HTR-8/SVneo (cell line): ENCODE measurements around the gene IGF2BP1.

Source experiments
- DNase-seq: peaks from one replicate; pipeline ENCODE4 v3.0.0; 2011; ENCODE audit warnings: low spot score, mixed read lengths; ENCODE audit not compliant: insufficient read length
- FAIRE-seq: peaks from 2 replicates; lab custom pipeline; 2011; peaks lifted over from hg19 to GRCh38; lab: Jason Lieb, UNC

Gene IGF2BP1

DNA sequence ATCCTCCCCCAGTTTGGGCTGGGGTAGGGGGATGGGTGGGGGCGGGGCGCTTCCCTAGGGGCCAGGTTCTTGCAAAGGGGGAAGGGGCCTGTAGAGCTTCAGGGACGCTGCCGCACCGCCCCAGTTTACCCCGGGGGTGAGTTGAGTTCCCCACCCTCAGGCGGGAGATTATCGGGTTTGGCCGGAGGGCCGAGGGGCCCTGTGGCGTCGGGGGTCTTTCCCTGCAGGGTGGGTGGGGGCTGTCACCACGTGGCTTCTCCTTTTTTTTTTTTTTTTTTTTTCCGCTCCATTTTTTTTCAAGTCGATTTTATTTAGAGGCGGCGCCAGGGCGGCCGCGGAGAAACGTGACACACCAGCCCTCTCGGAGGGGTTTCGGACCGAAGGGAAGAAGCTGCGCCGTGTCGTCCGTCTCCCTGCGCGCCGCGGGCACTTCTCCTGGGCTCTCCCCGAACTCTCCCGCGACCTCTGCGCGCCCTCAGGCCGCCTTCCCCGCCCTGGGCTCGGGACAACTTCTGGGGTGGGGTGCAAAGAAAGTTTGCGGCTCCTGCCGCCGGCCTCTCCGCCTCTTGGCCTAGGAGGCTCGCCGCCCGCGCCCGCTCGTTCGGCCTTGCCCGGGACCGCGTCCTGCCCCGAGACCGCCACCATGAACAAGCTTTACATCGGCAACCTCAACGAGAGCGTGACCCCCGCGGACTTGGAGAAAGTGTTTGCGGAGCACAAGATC is at the start of gene IGF2BP1:
TSS of gene IGF2BP1 (plus strand) at position 283 of the 724 bp plus-strand sequence. CDS start at position 644, 361 bp downstream.
- peak; percentile 86 for FAIRE-seq
- DNase-seq, result peak; percentile 78

DNA sequence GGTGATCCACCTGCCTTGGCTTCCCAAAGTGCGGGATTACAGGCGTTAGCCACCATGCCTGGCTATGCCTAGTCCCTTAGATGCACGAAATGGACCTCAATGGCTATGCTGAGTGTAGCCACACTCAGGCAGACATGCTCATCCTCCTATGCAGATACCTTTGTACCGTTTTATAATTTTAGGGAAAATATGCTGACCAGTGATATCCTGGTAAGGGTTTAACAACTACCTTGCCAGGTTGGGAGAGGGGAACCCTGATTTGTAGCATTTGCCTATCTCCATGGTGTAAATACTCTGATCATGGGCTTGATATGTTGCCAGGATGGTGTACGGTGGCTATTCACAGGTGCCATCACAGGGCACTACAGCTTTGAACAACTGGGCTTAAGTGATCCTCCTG is 45.6 kb upstream of the IGF2BP1 start:
- no peak for FAIRE-seq
- no peak for DNase-seq

DNA sequence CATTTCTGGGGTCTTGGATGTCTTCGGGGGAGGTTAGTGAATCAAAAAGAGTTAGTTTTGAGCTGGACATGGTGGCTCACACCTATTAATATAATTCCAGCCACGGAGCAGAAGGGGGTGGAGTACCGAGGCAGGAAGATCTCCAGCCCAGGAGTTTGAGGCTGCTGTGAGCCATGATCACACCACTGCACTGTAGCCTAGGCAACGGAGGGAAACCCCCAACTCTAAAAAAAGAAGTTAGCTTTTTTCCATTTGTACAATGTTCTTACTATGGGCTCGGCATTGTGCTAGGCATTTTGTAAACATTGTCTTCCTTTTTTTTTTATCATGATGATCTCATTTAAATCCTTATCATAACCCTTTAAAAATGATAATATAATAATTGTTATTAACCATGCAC is 44.3 kb upstream of the IGF2BP1 start:
- no peak for DNase-seq
- FAIRE-seq, result no peak

DNA sequence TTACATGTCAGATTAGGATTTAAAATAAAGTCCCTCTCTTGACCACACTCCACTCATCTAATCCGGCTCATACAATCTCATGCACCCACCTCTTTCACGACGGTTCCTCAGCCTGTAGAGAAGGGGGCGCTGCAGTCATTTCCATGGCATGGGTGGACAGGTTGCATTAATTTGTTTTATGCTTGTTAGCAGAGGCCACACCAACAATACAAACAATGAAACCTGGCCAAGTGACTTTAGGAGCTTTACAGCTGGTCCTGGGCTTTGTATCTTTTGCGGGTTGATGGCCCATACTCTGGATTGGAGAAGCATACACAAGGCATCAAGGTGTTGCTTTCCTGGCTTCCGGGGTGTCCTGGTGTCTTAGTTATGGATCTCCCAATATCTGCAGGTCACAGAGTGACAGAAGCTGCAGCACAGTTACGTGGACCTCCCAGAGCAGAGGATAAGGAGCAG is 42.9 kb upstream of the IGF2BP1 start:
- DNase-seq (peak; percentile 79), FAIRE-seq (peak; percentile 76)

DNA sequence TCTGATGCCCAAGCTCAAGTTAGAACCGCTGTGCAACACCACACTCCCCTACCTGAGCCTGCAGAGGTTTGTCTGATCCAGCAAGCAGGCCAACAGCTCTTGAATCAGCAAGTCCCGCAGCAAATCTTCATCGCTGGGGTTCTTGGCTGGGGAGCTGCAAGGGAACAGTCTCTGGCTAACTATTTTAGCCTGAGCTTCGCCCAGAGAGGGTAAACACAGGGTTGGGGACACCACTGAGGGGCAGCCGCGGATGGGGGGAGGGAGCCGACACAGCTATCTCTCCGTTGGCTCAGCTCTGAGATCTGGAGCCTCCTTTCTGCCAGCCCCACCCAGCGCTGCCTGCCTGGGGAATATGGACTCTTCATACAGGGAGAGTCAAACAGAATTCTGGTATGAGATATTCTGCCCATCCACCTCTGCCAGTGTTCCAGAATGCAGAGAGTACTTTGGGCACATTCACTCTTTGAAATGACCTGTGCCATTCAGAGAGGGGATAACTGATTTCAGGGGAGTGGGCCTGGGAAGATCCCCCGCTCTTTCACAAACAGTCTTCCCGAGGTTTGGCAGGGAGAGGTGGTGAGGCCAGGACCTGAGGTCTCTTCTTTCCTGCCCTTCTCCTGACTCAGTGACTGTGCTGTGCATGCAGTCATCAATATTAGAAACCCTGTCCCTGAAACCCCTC is 36.2 kb upstream of the IGF2BP1 start:
- DNase-seq, result no peak
- FAIRE-seq, result no peak

DNA sequence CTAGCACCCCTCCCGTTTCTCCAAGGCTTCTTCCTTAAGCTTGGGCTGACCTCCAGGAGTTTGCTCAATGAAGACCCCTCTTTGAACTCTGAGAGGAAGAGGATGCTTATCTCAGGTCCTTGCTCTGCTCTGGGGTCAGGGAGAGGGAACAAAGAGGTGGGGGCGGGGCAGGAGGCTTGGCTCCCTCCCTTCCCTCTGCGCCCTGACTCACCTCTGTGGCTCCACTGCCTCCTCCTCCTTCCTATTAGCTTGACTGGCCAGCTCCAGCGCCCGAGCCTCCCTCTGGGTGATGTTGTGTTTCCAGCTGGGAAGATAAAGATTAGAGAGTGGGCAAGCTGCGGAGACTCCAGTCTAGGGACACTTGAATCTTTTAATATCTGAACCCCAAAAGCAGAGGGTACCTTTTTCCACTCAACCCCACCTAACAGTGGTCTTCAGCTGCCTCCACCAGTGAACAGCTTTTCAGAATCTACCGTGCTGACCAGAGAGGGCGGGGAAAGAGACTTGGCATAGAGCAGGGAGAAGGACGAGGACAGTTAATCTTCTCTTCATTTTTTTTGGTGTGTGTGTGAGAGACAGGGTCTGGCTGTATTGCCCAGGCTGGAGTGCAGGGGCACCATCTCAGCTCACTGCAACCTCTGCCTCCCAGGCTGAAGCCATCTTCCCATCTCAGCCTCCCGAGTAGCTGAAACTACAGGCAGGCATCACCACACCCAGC is 35.5 kb upstream of the IGF2BP1 start:
- FAIRE-seq (peak; percentile 74), DNase-seq (peak; percentile 87)

DNA sequence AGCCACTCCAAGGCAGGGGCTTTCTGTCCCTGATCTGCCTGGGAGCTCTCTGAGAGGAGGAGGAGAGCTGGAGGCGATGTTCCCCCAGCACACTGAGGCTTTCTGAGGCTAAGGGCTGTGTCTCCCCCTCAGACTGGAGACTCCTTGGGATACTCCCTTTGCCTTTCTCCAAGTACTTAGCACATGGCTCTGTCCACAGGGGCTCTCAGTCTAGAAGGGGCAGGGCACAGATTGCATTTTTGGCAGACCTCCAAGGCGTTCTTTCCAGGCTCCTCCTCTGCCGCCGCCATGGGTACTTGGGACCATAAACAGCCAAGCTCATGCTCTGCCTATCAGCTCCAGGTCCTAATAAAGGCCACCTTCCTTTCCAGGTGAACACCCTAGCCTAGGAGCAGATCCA is 27.0 kb upstream of the IGF2BP1 start:
- FAIRE-seq (peak; percentile 72), DNase-seq (no peak)

DNA sequence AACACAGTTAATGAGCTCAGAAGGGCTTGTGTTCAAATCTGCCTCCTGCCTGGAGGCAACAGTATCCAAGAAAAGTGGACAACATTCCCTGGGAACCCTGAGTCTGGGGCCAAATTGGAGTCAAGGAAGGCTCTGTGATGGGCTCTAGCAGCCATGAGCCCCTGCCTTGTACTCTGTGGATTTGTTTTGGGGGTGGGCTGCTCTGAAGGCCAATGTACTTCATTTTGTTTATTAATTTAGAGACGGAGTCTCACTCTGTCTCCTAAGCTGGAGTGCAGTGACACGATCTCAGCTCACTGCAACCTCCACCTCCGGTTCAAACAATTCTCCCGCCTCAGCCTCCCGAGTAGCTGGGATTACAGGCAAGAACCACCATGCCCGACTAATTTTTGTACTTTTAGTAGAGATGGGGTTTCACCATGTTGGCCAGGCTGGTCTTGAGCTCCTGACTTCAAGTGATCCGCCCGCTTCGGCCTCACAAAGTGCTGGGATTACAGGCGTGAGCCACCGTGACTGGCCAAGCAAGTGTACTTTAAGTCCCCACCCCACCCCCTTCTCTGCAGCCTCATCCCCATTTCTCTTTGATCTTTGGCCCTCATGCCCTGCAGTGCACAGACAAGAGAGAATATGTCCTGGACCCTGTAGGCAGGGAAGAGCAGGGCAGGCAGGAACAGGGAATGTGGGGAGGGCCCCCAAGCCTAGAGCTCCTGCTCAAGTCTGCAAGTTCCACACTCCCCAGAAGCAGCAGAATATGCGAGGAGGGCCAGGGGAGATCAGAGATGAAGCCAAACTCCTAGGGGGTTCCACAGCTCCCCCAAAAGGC is 26.1 kb upstream of the IGF2BP1 start:
- FAIRE-seq (no peak), DNase-seq (no peak)

DNA sequence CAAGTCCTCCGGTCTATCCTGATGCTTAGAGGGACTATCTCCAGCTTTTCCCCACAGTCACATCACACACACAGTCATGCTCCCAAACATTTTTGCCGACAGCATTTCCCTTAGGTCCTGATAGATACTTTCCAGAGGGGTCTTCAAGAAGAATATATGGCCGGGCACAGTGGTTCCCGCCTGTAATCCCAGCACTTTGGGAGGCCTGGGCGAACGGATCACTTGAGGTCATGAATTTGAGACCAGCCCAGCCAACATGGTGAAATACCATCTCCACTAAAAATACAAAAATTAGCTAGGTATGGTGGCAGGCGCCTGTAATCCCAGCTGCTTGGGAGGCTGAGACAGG is 24.5 kb upstream of the IGF2BP1 start:
- FAIRE-seq (no peak), DNase-seq (no peak)

DNA sequence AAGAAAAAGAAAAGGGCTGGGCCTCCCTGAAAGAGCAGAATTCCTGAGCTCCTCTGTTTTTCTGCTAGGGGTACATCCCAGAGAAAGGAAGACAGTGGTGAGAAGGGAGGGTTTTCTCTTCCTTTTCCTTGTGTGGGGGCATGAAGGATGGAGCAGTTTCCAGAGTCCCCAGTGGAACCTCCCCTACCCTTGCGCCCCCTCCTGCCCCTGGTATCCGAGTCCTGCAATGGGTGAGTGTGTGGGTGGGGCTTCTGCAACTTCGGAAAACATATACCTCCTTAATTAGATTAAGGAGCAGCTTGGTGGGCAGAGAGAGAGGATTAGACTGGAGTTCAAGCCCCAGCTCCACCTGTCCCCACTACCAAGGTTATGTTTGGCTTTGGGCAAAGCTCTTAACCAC is 23.4 kb upstream of the IGF2BP1 start:
- no peak for FAIRE-seq
- DNase-seq, result no peak

DNA sequence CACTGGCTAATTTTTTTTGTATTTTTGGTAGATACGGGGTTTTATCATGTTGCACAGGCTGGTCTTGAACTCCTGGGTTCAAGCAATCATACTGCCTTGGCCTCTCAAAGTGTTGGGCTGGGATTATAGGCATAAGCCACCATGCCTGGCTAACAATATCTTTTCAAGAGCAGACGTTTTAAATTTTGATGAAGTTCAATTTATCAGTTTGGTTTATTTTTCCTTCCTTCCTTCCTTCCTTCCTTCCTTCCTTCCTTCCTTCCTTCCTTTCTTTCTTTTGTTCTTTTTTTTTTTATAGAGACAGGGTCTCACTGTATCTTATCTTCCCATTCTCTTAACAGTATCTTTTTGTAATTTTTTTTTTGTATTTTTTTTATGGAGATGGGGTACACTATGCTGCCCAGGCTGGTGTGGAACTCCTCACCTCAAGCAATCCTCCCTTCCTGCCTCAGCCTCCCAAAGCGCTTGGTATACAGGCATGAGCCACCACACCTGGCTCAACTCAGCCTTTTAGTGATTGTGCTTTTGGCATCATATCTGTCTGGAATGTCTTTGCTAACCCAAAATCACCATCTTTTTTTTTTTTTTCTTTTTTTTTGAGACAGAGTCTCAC is 15.2 kb upstream of the IGF2BP1 start:
- DNase-seq (no peak), FAIRE-seq (no peak)

DNA sequence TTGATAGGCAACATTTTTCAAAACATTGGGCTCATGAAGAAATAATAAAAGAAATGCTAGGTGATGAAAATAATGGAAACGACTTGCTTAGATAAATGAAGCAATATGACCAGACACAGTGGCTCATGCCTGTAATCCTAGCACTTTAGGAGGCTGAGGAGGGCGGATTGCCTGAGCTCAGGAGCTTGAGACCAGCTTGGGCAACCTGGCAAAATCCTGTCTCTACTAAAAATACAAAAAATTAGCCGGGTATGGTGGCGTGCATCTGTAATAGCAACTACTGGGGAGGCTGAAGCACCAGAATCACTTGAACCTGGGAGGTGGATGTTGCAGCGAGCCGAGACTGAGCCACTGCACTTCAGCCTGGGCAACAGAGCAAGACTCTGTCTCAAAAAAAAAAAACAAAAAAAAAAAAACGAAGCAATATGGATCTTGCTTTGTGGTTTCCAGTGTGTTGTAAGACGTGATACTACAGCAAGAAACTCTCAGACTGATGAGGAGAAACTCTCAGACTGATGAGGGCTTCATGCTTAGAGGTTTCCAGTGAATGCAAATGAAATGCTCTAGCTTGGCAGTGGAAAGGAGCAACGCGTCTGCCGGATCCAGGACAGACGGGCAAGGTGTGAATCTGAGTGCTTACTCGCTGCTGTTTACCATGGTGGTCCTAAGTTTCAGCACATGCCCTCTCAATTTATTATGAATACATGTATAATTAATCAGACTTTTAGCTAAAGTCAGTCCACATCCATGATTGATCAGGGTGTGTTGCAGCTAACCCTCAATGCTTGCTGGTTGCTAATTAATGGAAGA is 11.5 kb upstream of the IGF2BP1 start:
- no peak for DNase-seq
- no peak for FAIRE-seq

DNA sequence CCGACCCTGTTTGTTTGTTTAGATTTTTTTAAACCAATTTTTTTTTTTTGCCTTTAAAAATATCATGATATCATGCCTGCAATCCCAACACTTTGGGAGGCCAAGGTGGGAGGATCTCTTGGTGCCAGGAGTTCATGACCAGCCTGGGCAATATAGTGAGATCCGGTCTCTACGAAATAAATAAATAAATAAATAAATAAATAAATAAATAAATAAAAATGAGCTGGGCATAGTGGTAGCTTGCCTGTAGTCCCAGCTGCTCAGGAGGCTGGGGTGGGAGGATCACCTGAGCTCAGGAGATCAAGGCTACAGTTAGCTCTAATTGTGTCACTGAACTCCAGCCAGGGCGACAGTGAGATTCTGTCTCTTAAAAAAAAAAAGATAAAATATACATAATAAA is 8.1 kb upstream of the IGF2BP1 start:
- no peak for FAIRE-seq
- no peak for DNase-seq

DNA sequence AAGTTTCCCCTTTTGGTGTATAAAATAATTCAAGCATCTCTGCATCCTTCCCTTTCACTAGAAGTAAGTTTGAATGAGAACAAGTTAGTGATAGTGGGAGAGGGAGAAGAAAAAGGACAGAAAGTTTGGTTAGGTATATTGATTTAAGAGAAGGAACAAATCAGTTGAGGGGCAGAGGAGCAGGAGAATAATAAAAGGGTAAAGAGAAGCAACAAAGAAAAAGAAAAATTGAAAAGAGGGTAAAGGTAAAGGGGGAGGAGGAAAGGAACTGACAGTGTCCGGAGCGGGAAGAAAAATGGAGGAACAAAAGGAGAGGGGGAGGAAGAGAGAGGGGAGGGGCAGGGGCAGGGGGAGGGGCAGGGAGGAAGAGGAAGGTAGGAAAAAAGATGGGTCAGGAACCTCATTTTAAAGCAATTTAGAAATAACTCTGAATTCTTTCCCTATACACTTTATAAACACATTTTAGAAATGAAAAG is 6.3 kb upstream of the IGF2BP1 start:
- DNase-seq (no peak), FAIRE-seq (no peak)

DNA sequence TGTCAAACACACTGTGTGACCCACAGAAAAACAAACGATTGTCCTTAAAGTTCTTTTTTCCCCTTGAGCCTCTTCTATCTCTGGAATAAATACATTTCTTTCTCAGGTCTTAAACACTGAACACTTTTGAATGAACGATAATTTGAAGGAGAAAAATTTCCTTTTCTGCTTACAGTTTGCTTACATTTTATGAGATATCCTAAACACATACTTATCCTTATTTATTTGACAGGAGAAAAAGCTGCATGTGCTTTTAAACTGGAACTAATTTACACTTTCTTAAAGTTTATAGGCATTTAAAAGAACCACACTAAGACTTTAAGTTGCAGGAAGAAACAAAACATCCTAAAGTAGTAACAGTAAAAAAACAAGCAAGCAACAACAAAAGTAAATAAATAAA is 4.7 kb upstream of the IGF2BP1 start:
- FAIRE-seq (no peak), DNase-seq (no peak)

DNA sequence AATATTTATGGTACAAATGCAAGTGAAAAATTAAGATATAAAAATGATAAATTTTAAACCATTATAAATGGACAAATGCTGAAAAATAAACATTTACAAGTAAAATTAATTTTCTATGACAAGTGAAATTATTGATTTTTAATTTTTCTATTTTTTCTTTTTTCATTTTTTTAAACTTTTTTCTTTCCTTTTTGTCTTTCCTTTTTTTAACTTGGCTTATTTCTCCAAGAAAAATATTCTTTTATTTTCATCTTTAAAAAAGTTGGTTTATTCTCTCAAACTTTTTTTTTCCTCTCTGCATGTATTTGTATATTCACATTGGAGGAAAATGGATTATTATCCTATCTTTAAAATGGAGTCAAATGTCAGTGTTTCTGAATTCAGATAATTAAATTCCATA is 3.9 kb upstream of the IGF2BP1 start:
- DNase-seq, result no peak
- FAIRE-seq, result no peak

DNA sequence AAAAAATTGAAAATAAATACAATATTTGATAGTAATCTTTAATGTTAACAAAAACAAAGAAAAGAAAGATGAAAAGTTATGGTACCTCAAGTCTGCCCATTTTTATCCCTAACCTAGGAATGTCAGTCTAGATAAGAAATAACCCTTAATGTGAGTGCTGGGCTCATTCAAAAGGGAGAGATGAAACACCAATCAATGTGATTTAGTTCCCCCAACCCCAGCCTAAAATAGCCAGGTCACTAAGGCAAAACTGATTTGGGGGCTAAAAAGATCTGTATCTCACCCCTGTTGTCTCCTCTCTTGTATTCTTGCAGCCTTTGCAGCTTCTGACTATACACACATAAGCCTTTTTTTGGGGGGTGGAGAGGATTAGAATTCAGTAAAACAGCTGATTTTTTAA is 3.2 kb upstream of the IGF2BP1 start:
- no peak for FAIRE-seq

DNA sequence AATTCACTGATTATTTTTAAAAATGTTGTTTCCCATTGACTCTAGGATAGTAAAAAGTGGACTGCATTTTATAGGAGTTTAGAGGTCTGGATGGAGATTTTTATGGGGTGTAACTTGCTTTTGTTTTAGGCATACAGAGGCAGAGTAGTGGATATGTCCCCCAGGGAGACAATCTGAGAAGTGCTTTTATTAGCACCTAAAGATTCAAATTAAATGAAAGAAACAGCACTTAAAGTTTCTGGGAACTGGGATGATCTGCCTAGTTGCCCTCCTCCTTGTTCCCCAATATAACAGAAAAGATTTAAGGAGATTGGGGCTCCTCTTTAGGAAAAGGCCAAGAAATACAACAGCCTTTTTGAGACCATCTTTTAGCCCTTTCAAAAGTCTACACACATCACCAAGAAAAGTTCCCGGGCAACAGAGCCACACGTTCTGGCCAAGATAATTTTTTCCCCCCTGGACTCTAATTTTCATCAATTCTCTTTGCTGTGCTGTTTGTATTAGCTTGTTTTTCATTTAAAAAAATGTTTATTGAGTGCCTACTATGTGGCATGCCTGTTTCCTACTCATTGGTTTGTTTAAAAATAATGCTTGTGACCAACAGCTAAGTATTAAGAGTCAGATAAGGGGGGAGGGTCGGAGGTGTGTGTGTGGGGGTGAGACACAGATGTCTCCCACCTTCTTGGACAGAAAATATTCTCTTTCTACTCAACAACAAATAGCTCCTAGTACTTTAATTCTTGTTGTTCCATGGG is 2.5 kb upstream of the IGF2BP1 start:
- no peak for DNase-seq
- peak; percentile 81 for FAIRE-seq

More for the DNA sequence above, 3.2 kb upstream of the IGF2BP1 start:
- DNase-seq, result no peak
